Measurements from ENCODE around the gene STXBP2. TPM values are rescaled to one million over a fixed set of nuclear protein-coding genes. Genes with fewer than 3 reads are reported as not detected.

STXBP2 gene
- total RNA-seq, 1 experiment from 2014 or later: 133 TPM

DNA sequence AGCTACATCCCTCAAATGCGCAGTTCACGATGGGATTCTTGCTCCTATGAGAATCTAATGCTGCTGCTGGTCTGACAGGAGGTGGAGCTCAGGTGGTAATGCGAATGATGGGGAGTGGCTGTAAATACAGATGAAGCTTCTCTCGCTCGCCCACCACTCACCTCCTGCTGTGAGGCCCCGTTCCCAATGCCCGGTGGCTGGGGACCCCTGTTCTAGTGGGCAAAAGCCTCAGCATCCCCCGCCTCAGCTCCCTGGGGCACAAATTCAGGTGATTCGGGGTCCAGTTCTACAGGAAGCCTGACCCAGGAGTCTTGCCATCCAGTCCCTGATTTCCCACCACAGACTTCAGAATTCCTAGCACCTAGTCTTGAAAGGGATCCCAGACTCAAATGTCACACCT is 35.6 kb downstream of the STXBP2 start:
- CTCF ChIA-PET: no interaction called here
- TF ChIP-seq, protein P1, sequence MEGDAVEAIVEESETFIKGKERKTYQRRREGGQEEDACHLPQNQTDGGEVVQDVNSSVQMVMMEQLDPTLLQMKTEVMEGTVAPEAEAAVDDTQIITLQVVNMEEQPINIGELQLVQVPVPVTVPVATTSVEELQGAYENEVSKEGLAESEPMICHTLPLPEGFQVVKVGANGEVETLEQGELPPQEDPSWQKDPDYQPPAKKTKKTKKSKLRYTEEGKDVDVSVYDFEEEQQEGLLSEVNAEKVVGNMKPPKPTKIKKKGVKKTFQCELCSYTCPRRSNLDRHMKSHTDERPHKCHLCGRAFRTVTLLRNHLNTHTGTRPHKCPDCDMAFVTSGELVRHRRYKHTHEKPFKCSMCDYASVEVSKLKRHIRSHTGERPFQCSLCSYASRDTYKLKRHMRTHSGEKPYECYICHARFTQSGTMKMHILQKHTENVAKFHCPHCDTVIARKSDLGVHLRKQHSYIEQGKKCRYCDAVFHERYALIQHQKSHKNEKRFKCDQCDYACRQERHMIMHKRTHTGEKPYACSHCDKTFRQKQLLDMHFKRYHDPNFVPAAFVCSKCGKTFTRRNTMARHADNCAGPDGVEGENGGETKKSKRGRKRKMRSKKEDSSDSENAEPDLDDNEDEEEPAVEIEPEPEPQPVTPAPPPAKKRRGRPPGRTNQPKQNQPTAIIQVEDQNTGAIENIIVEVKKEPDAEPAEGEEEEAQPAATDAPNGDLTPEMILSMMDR (conservative IDR thresholded peaks at IDR 0.05; ENCODE audit: low read depth, low read length): no peak
- TF ChIP-seq EZH2 (IDR thresholded peaks at IDR 0.05; ENCODE audit: low read length, unreplicated experiment) (no peak), EZH2phosphoT487 (IDR thresholded peaks at IDR 0.05; ENCODE audit: borderline replicate concordance, low read length) (no peak)
- ATAC-seq (no peak), DNase-seq (no peak)
- no peak overlapping the region for H3K27ac ChIP-seq (ENCODE audit: low read length)
- H3K79me2 ChIP-seq (ENCODE audit: low read length): no peaks in the 10 kb centered on the region
- H4K20me1 ChIP-seq (ENCODE audit: low read length): no peaks in the 10 kb centered on the region
- intact Hi-C loops (cut with micrococcal nuclease): no loop called here
- H3K27me3 ChIP-seq (ENCODE audit: low read length): peaks cover 8% of the 10 kb centered on the region; the same call in 1 of the 2 replicates
- H3K9me3 ChIP-seq (ENCODE audit: low read length): no peaks in the 10 kb centered on the region
- H2AFZ ChIP-seq (ENCODE audit: low read length): no peak overlapping the region
- POLR2A ChIA-PET (ENCODE audit: unreplicated experiment): no interaction called here
- BruUV-seq (replicated peaks): no TSS peak
- no peaks in the 10 kb centered on the region for H3K36me3 ChIP-seq (ENCODE audit: low read depth, low read length)
- no peak overlapping the region for H3K9ac ChIP-seq (ENCODE audit: low read length)
- H3K4me3 ChIP-seq (ENCODE audit: low read length): no peak overlapping the region
- H3K4me1 ChIP-seq (ENCODE audit: insufficient read depth, low read length): 0 out of 2 replicates have a peak, but pooled peaks cover 3% of the 10 kb centered on the region
- no peaks in the 10 kb centered on the region for H3K9me2 ChIP-seq (replicated peaks; ENCODE audit: low read length)
- H3F3A ChIP-seq (ENCODE audit: low read length, unreplicated experiment): no peaks in the 10 kb centered on the region
- no peak overlapping the region for H3K4me2 ChIP-seq (ENCODE audit: low read length)

DNA sequence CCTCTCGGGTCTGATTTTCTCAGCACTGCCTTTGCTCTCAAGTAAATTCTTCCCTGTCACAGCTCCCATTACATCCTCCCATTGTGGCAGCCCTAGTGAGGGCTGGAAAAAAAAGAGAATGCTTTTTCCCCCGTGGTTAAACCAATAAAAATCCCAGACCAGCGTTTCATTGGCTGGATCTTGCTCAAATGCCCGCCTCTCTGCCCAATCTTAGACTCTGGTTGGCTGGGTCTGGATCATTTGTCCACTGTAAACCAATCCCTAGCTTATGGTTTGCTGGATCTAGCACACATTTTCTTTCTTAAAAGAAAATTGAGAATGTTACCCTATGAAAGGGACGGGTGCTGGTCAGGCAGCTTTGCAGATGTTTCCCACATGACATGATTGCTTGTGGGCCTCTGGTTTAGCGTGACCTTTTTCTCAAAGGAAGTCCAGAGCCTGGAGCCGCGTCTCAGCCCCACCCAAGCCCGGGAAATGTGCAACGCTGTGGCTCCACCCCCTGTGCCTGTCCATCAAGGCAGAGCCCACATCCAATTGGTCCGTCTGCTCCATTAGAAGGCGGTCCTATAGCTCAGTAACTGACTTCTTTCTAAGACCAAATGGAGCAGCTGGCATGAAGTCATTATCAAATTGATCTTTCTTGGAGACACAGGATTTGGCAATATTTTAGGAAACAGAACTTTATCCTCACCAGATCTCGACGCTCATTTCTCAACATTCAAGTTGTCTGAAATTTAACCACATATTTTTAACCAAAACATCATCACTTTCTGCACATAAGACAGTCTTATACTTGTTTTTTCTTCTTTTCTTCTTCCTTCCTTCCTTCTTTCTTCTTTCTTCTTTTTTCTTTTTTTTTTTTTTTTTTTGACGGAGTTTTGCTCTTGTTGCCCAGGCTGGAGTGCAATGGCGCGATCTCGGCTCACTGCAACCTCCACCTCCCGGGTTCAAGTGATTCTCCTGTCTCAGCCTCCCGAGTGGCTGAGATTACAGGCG is 37.4 kb downstream of the STXBP2 start:
- Histone ChIP-seq H4K20me1 (ENCODE audit: low read length) (no peaks in the 10 kb centered on the region), H3K4me2 (ENCODE audit: low read length) (peak overlapping the region; percentile 46), H3K27ac (ENCODE audit: low read length) (no peak overlapping the region), H3K36me3 (ENCODE audit: low read depth, low read length) (no peaks in the 10 kb centered on the region), H3K79me2 (ENCODE audit: low read length) (no peaks in the 10 kb centered on the region), H3K9ac (ENCODE audit: low read length) (no peak overlapping the region), H2AFZ (ENCODE audit: low read length) (peak overlapping the region; percentile 67), H3K9me3 (ENCODE audit: low read length) (no peaks in the 10 kb centered on the region), H3K9me2 (replicated peaks; ENCODE audit: low read length) (no peaks in the 10 kb centered on the region), H3K4me1 (ENCODE audit: insufficient read depth, low read length) (peaks cover 7% of the 10 kb centered on the region; the same call in 1 of the 2 replicates), H3F3A (ENCODE audit: low read length, unreplicated experiment) (no peaks in the 10 kb centered on the region), H3K4me3 (ENCODE audit: low read length) (no peak overlapping the region), H3K27me3 (ENCODE audit: low read length) (peaks cover 8% of the 10 kb centered on the region; the same call in 1 of the 2 replicates)
- intact Hi-C loops (cut with micrococcal nuclease): no loop called here
- TF ChIP-seq, protein P1 (conservative IDR thresholded peaks at IDR 0.05; ENCODE audit: low read depth, low read length): no peak
- TF ChIP-seq EZH2phosphoT487 (IDR thresholded peaks at IDR 0.05; ENCODE audit: borderline replicate concordance, low read length) (no peak), EZH2 (IDR thresholded peaks at IDR 0.05; ENCODE audit: low read length, unreplicated experiment) (no peak)
- ATAC-seq (peak; percentile 97), DNase-seq (peak; percentile 87)
- POLR2A ChIA-PET (ENCODE audit: unreplicated experiment): interaction anchor here (0.6 kb wide), 1 partner anchor 41 kb away, joined by 3 read pairs; no protein-coding TSS in a partner anchor
- no TSS peak for BruUV-seq (replicated peaks)
- CTCF ChIA-PET: interaction anchor here (1.3 kb wide), 1 partner anchor 106 kb away, joined by 7 read pairs; no protein-coding TSS in a partner anchor

Data from PC-3 (cell line).